Measurements from ENCODE around the gene GTF2I. TPM values are rescaled to one million over a fixed set of nuclear protein-coding genes. Genes with fewer than 3 reads are reported as not detected.

GTF2I gene
- total and polyA plus RNA-seq, 2 donors (not counting 3 experiments of a cell fraction or from before 2014, with no cell fraction given): 47.6 to 242 TPM

DNA sequence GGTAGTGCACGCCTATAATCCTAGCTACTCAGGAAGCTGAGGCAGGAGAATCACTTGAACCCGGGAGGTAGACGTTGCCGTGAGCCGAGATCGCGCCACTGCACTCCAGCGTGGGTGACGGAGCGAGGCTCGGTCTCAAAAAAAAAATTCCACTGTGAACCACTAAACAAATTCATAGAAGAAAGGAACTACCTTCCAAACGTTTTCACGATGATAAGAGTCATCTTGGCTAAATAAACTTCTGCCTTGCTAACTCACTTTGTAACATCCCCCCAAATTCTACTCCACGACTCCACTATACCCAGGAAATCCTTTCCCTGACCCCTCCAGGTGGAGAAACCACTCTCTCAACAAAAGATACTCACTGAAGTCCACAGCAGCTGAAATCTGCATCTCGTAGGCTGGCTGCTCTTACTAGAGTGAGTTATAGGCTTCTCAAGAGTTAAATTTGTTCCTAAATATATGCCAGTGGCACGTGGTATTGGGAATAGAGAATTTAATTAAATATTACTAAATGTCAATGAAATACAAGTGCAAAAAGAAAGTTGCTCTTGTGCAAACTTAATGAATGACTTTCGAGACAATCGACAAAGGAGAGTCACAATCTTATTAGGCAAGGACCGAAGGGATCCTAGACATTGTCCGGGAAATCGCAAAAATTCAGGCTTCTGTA lies 1.6 kb upstream of the GTF2I start:
- no peak for TF ChIP-seq MYC (IDR thresholded peaks at IDR 0.05; ENCODE audit: low read depth, low read length)
- TF ChIP-seq GATA2 (IDR thresholded peaks at IDR 0.05; ENCODE audit: insufficient read depth, insufficient read length, low read depth, low read length): no peak
- no peak for TF ChIP-seq POLR2AphosphoS5 (IDR thresholded peaks at IDR 0.05; ENCODE audit: insufficient read depth, low read depth, low read length)
- no peak for TF ChIP-seq POLR2A (IDR thresholded peaks at IDR 0.05; ENCODE audit: low read depth, low read length)
- no peak for TF ChIP-seq FOS (IDR thresholded peaks at IDR 0.05; ENCODE audit: borderline replicate concordance, insufficient read depth, low read length)
- no peak for TF ChIP-seq JUN (IDR thresholded peaks at IDR 0.05; ENCODE audit: borderline replicate concordance, insufficient read depth, insufficient read length, low read depth)
- TF ChIP-seq CTCF (IDR thresholded peaks at IDR 0.05; ENCODE audit: extremely low read depth in 1 of 2, insufficient read depth in 1 of 2, low read depth in 1 of 2, low read length in 2 of 2): no peak
- Histone ChIP-seq H3K9me1 (replicated peaks; ENCODE audit: control insufficient read depth, extremely low read depth, insufficient read depth, low read length) (no peaks in the 10 kb centered on the region), H3K27ac (ENCODE audit: insufficient read depth, low read depth, low read length) (no peak overlapping the region), H3K4me1 (ENCODE audit: control insufficient read depth, extremely low read depth, insufficient read depth, low read length) (peaks cover 28% of the 10 kb centered on the region), H3K4me3 (replicated peaks in 1 of 3; ENCODE audit: insufficient read depth in 1 of 3, low read depth in 1 of 3, low read length in 3 of 3) (peak overlapping the region; percentile 6 to 97 (median 56)), H3K9me3 (replicated peaks; ENCODE audit: control insufficient read depth, insufficient read depth, low read length) (no peaks in the 10 kb centered on the region), H2AFZ (ENCODE audit: low read depth, low read length) (peak overlapping the region; percentile 83), H4K20me1 (replicated peaks; ENCODE audit: control insufficient read depth, extremely low read depth, insufficient read depth, low read length) (no peaks in the 10 kb centered on the region), H3K27me3 (ENCODE audit: control insufficient read depth in 2 of 2, insufficient read depth in 2 of 2, low read length in 2 of 2) (no peaks in the 10 kb centered on the region), H3K9ac (replicated peaks; ENCODE audit: extremely low read depth, insufficient read depth, low read length) (peak overlapping the region; percentile 40), H3K4me2 (ENCODE audit: insufficient read depth, low read length) (peak overlapping the region; percentile 94), H3K36me3 (ENCODE audit: control insufficient read depth in 2 of 2, extremely low read depth in 1 of 2, insufficient read depth in 2 of 2, low read length in 2 of 2) (no peaks in the 10 kb centered on the region), H3K79me2 (ENCODE audit: control insufficient read depth, insufficient read depth, low read length) (peaks cover 28% of the 10 kb centered on the region)
- DNase-seq (ENCODE audit: low read depth, low spot score) (no peak), FAIRE-seq (peak; percentile 82)
- ChIA-PET POLR2A (no interaction called here), CTCF (interaction anchor here (1.5 kb wide), 1 partner anchor 69 kb away, joined by 3 read pairs; no protein-coding TSS in a partner anchor)
- BruUV-seq (replicated peaks): no TSS peak
- dilution Hi-C loops (cut with MboI; ENCODE audit: extremely low pct_ligation_motif_present, low sequenced_read_pairs): no loop called here
- intact Hi-C loops (cut with micrococcal nuclease): loop anchor here (2.0 to 10.0 kb wide), 4 partner anchors 49 to 239 kb away; partner anchors contain the start of gene GTF2IRD1

Measured in endothelial cell of umbilical vein (primary cell).